ENCODE data around the gene PRPH.
"Not testable (repeated sequence)": the region's sequence is repeated elsewhere in the genome, so short reads cannot be mapped to it uniquely, and the experiment has no call there.

Gene PRPH

DNA sequence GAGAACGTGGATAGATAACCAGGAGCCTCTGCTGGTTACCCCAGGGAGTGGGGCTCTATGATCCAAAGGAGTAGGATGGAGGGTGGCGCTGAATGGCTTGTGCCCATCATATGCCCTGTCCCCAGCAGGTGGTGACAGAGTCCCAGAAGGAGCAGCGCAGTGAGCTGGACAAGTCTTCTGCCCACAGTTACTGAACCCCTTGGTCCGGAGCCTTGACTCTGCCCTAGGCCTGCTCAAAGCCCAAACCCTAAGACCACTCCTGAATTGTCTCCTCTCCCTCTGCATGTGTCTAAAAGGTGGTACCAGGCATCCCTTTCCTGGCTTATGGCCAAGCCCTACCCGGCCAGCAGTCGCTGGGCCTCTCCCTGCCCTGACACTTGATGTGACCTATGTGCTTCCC is 3.2 kb downstream of the PRPH start:
- TF ChIP-seq BHLHE40 (IDR thresholded peaks at IDR 0.05; ENCODE audit: borderline replicate concordance) (no peak), FOXA1 (IDR thresholded peaks at IDR 0.05) (no peak), NFRKB (IDR thresholded peaks at IDR 0.05) (no peak), FOXK2 (IDR thresholded peaks at IDR 0.05) (no peak), TARDBP (IDR thresholded peaks at IDR 0.05) (no peak), CTBP1 (IDR thresholded peaks at IDR 0.05; ENCODE audit: borderline replicate concordance) (no peak), SP1 (IDR thresholded peaks at IDR 0.05) (no peak), ARNT (IDR thresholded peaks at IDR 0.05) (no peak)
- ChIA-PET POLR2A (interaction anchor here (0.9 to 5.8 kb wide), 3 partner anchors 9 to 110 kb away, joined by 3 to 68 read pairs (median 7); partner anchors contain the start of gene TROAP), CTCF (interaction anchor here (1.1 to 2.4 kb wide), 2 partner anchors 10 to 14 kb away, joined by 3 to 12 read pairs; no protein-coding TSS in a partner anchor)
- no peak for DNase-seq (ENCODE audit: extremely low spot score)

DNA sequence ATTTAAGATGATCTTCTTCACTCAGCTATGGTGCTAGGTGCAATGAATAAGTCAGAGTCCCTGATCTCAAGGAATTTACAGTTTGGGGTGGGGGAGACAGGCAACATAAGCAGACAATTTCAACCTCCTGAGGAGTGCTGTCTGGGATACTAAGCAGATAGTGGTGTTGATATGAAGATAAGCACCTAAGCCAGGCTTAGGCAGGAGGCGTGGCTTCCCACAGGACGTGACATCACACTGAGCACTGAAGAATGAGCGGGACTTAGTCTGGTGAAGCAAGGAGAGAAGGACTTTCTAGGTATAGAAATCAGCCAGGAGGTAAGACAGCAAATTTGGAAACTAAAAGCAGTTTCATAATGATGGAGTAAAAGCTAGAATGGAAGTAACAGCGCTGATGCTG is 6.8 kb downstream of the PRPH start:
- POLR2A ChIA-PET = interaction anchor here (5.0 kb wide), 1 partner anchor 21 kb away, joined by 31 read pairs; the partner anchor contains the start of gene TROAP
- no peak for DNase-seq (ENCODE audit: extremely low spot score)
- CTCF ChIA-PET = interaction anchor here (0.9 to 1.3 kb wide), 4 partner anchors 13 to 46 kb away, joined by 3 read pairs; no protein-coding TSS in a partner anchor
- no peak for TF ChIP-seq ARNT (IDR thresholded peaks at IDR 0.05)
- TF ChIP-seq LEF1 (IDR thresholded peaks at IDR 0.05; ENCODE audit: borderline replicate concordance) = no peak
- TF ChIP-seq SUZ12 (IDR thresholded peaks at IDR 0.05) = no peak
- TF ChIP-seq FOXM1 (IDR thresholded peaks at IDR 0.05; ENCODE audit: borderline replicate concordance) = no peak
- TF ChIP-seq PKNOX1 (IDR thresholded peaks at IDR 0.05) = no peak

DNA sequence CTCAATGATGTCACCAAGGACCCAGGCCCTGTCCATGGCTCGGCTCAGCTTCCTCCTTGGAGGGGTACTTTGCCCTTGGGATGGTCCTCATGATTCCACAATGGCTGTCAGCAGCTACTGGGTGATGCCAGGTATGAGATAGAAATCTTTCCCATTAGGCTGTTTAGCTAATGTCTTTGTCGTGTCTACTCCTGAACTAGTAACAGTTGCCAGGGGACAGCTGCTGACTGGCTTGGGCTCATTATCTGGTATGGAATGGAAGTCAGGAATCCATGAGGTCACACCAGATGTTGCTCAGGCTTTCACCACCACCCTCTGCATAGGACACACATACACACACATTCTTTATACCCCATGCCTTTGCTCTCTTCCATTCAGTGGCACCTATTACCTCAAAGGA is 9.2 kb downstream of the PRPH start:
- CTCF ChIA-PET = interaction anchor here (0.6 to 1.2 kb wide), 4 partner anchors 9 to 341 kb away, joined by 3 to 7 read pairs (median 4); partner anchors contain the start of gene PRPH
- no peak for TF ChIP-seq BHLHE40 (IDR thresholded peaks at IDR 0.05; ENCODE audit: borderline replicate concordance)
- no peak for DNase-seq (ENCODE audit: extremely low spot score)
- POLR2A ChIA-PET = interaction anchor here (1.0 to 5.0 kb wide), 2 partner anchors 9 to 18 kb away, joined by 3 to 31 read pairs; partner anchors contain the start of genes PRPH and TROAP

- TF ChIP-seq HDGF (IDR thresholded peaks at IDR 0.05; ENCODE audit: borderline replicate concordance) (no peak), SUZ12 (IDR thresholded peaks at IDR 0.05) (no peak), CTBP1 (IDR thresholded peaks at IDR 0.05; ENCODE audit: borderline replicate concordance) (no peak), TARDBP (IDR thresholded peaks at IDR 0.05) (no peak), FOXA1 (IDR thresholded peaks at IDR 0.05) (no peak), ARNT (IDR thresholded peaks at IDR 0.05) (no peak), FOXK2 (IDR thresholded peaks at IDR 0.05) (no peak), LEF1 (IDR thresholded peaks at IDR 0.05; ENCODE audit: borderline replicate concordance) (no peak), BHLHE40 (IDR thresholded peaks at IDR 0.05; ENCODE audit: borderline replicate concordance) (no peak), NFRKB (IDR thresholded peaks at IDR 0.05) (no peak), SP1 (IDR thresholded peaks at IDR 0.05) (no peak), PKNOX1 (IDR thresholded peaks at IDR 0.05) (no peak), FOXM1 (IDR thresholded peaks at IDR 0.05; ENCODE audit: borderline replicate concordance) (no peak), ELF4 (IDR thresholded peaks at IDR 0.05) (no peak), ZNF384 (IDR thresholded peaks at IDR 0.05) (no peak), L3MBTL2 (conservative IDR thresholded peaks at IDR 0.05) (no peak)
- ChIA-PET CTCF (interaction anchor here (0.7 to 1.0 kb wide), 2 partner anchors 9 to 21 kb away, joined by 3 to 4 read pairs; no protein-coding TSS in a partner anchor), POLR2A (interaction anchor here (0.9 to 5.0 kb wide), 2 partner anchors 17 to 37 kb away, joined by 3 to 31 read pairs; partner anchors contain the start of gene TROAP)
- no peak for DNase-seq (ENCODE audit: extremely low spot score)
Measured at GRCh38 chr12:49305762-49306510, 11.0 kb downstream of the PRPH start.

- DNase-seq (ENCODE audit: extremely low spot score) = no peak
- TF ChIP-seq FOXM1 (IDR thresholded peaks at IDR 0.05; ENCODE audit: borderline replicate concordance) (no peak), CTBP1 (IDR thresholded peaks at IDR 0.05; ENCODE audit: borderline replicate concordance) (no peak), ZNF384 (IDR thresholded peaks at IDR 0.05) (no peak), FOXA1 (IDR thresholded peaks at IDR 0.05) (no peak), ELF4 (IDR thresholded peaks at IDR 0.05) (no peak), NFRKB (IDR thresholded peaks at IDR 0.05) (no peak), TARDBP (IDR thresholded peaks at IDR 0.05) (no peak), ARNT (IDR thresholded peaks at IDR 0.05) (no peak), FOXK2 (IDR thresholded peaks at IDR 0.05) (no peak), HDGF (IDR thresholded peaks at IDR 0.05; ENCODE audit: borderline replicate concordance) (no peak), PKNOX1 (IDR thresholded peaks at IDR 0.05) (no peak), SP1 (IDR thresholded peaks at IDR 0.05) (no peak), LEF1 (IDR thresholded peaks at IDR 0.05; ENCODE audit: borderline replicate concordance) (no peak), L3MBTL2 (conservative IDR thresholded peaks at IDR 0.05) (no peak), BHLHE40 (IDR thresholded peaks at IDR 0.05; ENCODE audit: borderline replicate concordance) (no peak), SUZ12 (IDR thresholded peaks at IDR 0.05) (no peak)
- CTCF ChIA-PET = no interaction called here
- POLR2A ChIA-PET = interaction anchor here (1.3 kb wide), 1 partner anchor 14 kb away, joined by 4 read pairs; the partner anchor contains the start of gene TROAP
Measured at GRCh38 chr12:49309386-49309785, 14.4 kb downstream of the PRPH start.

GRCh38 chr12:49310451-49311000 is 15.6 kb downstream of the PRPH start:
- POLR2A ChIA-PET = interaction anchor here (1.8 kb wide), 1 partner anchor 12 kb away, joined by 11 read pairs; the partner anchor contains the start of gene TROAP
- DNase-seq (ENCODE audit: extremely low spot score); CTCF ChIA-PET: not testable (repeated sequence)
